ENCODE results near the gene NRM. TPM values are rescaled to one million over a fixed set of nuclear protein-coding genes. Genes with fewer than 3 reads are reported as not detected.

Gene NRM
- total RNA-seq, 3 donors from 2014 or later, result 9.7 to 10.5 (median 10.2) TPM

DNA sequence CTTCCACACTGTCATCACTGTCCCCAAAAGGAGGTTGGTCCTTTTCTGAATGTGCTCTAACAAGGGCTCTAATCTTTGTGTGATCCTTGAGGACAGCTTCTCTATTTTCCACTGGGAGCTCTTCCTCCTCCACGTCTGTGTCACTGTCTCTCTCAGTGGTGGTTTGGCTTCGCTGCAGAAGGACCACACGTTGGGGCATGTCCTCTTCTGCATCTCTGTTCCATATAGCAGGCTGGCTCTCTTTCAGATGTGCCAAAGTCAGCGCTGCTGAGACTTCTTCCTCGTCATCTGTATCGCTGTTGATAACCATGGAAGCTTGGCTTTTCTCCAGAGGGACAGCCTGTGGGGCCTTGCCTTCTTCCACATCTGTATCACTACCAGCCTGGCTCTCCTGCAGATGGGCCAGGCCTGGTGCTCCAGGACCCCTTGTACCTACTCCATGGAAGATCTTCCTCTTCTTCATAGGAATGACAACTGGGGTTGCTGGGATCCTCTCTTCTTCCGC lies 21.7 kb upstream of the NRM start:
- no peaks in the 10 kb centered on the region for H3K9me3 Mint-ChIP-seq
- peaks cover 29% of the 10 kb centered on the region for H3K4me1 Mint-ChIP-seq (ENCODE audit: low read depth)
- ATAC-seq (no peak), DNase-seq (no peak)
- H3K27me3 Mint-ChIP-seq (ENCODE audit: low read depth), result no peaks in the 10 kb centered on the region
- H3K4me3 Mint-ChIP-seq, result no peak overlapping the region
- H3K36me3 Mint-ChIP-seq (ENCODE audit: insufficient read depth), result peaks cover 49% of the 10 kb centered on the region

- Mint-ChIP-seq H3K4me3 (no peak overlapping the region), H3K36me3 (ENCODE audit: insufficient read depth) (peaks cover 52% of the 10 kb centered on the region), H3K9me3 (no peaks in the 10 kb centered on the region), H3K27me3 (ENCODE audit: low read depth) (no peaks in the 10 kb centered on the region), H3K4me1 (ENCODE audit: low read depth) (peaks cover 25% of the 10 kb centered on the region)
- no peak for DNase-seq
- no peak for ATAC-seq
Measured at GRCh38 chr6:30711758-30712380, 21.1 kb upstream of the NRM start.

DNA sequence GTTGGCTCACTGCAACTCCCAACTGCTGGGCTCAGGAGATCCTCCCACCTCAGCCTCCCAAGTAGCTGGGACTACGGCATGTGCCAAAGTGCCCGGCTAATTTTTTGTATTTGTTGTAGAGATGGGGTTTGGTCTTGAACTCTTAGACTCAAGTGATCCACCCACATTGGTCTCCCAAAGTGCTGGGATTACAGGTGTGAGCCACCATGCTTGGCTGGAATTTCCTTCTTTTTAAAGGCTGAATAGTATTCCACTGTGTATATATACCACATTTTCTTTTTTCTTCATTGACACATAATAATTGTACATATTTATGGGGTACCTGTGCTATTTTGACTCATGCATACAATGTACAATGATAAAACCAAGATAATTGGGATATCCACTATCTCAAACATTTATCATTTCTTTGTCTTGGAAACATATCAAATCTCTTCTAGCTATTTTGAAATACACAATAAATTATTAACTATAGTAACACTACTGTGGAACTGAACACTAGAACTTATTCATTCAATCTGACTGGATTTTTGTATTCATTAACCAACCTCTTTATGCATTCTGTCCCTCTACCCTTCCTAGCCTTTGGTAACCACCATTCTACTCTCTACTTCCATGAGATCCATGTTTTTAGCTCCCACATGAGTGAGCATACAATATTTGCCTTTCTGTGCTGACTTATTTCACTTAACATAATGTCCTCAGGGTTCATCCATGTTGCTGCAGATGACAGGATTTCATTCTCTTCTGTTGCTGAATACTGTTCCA lies 18.5 kb upstream of the NRM start:
- DNase-seq, result no peak
- no peak overlapping the region for H3K4me3 Mint-ChIP-seq
- no peaks in the 10 kb centered on the region for H3K27me3 Mint-ChIP-seq (ENCODE audit: low read depth)
- ATAC-seq, result no peak
- no peaks in the 10 kb centered on the region for H3K9me3 Mint-ChIP-seq
- peaks cover 11% of the 10 kb centered on the region for H3K4me1 Mint-ChIP-seq (ENCODE audit: low read depth)
- peaks cover 62% of the 10 kb centered on the region for H3K36me3 Mint-ChIP-seq (ENCODE audit: insufficient read depth)

DNA sequence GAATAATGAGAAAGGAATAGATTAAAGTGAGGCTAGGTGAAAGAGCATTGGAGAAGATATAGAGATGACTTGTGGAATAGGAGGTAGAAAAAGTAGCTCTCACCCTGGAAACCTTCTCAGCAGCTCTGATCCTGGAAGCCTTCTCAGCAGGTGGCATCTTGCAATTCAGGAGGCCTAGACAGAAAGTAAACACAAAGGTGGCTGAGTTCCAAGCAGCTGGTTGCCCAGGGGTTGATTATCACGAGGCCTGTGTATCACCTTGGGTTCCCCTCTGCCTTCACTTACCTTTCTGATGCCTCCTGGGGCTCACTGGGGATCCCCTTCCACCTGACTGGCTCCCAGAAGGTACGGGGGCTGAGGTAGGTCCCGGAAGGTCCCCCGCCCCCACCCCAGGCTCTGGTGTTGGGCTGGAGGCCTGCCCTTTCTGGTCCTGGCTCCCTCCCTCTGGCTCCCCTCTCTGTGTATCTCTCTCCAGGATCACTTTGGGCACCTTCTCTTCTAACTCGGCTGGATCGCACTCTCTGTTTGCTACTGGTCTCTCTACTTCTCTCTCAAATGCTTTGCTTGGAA lies 16.6 kb upstream of the NRM start:
- no peaks in the 10 kb centered on the region for H3K9me3 Mint-ChIP-seq
- no peak overlapping the region for H3K4me3 Mint-ChIP-seq
- no peaks in the 10 kb centered on the region for H3K27me3 Mint-ChIP-seq (ENCODE audit: low read depth)
- no peak for ATAC-seq
- H3K4me1 Mint-ChIP-seq (ENCODE audit: low read depth), result peaks cover 7% of the 10 kb centered on the region
- DNase-seq, result no peak
- H3K36me3 Mint-ChIP-seq (ENCODE audit: insufficient read depth), result peaks cover 61% of the 10 kb centered on the region

- H3K9me3 Mint-ChIP-seq, result no peaks in the 10 kb centered on the region
- no peaks in the 10 kb centered on the region for H3K27me3 Mint-ChIP-seq (ENCODE audit: low read depth)
- ATAC-seq (no peak), DNase-seq (no peak)
- peaks cover 48% of the 10 kb centered on the region for H3K36me3 Mint-ChIP-seq (ENCODE audit: insufficient read depth)
- no peak overlapping the region for H3K4me3 Mint-ChIP-seq
- no peaks in the 10 kb centered on the region for H3K4me1 Mint-ChIP-seq (ENCODE audit: low read depth)
Measured at GRCh38 chr6:30705620-30706019, 14.8 kb upstream of the NRM start.

DNA sequence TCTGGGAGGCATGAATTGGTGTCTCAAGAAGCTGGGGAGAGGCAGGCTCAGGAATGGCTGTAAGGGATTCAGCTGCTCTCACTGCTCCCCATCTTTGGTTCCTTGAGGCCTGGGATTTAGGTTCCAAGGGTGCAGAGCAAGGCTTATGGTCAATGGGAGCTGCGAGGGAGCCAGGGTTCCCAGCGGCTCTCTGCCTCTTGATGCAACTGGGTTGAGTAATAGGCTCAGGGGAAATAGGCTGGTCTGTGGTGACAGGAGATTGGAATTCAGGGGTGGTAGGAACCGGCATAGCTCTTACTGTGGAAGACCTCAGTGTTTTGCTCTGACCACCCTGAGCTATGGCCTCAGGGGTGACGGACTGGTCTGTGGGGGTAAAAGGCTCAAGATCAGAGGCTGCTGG lies 13.0 kb upstream of the NRM start:
- H3K36me3 Mint-ChIP-seq (ENCODE audit: insufficient read depth), result peaks cover 53% of the 10 kb centered on the region
- no peaks in the 10 kb centered on the region for H3K4me1 Mint-ChIP-seq (ENCODE audit: low read depth)
- ATAC-seq (no peak), DNase-seq (no peak)
- H3K27me3 Mint-ChIP-seq (ENCODE audit: low read depth), result no peaks in the 10 kb centered on the region
- H3K4me3 Mint-ChIP-seq, result no peak overlapping the region
- no peaks in the 10 kb centered on the region for H3K9me3 Mint-ChIP-seq

- peaks cover 49% of the 10 kb centered on the region for H3K36me3 Mint-ChIP-seq (ENCODE audit: insufficient read depth)
- no peaks in the 10 kb centered on the region for H3K27me3 Mint-ChIP-seq (ENCODE audit: low read depth)
- H3K4me3 Mint-ChIP-seq, result no peak overlapping the region
- ATAC-seq (no peak), DNase-seq (no peak)
- no peaks in the 10 kb centered on the region for H3K9me3 Mint-ChIP-seq
- H3K4me1 Mint-ChIP-seq (ENCODE audit: low read depth), result no peaks in the 10 kb centered on the region
Measured at GRCh38 chr6:30703011-30703410, 12.2 kb upstream of the NRM start.

DNA sequence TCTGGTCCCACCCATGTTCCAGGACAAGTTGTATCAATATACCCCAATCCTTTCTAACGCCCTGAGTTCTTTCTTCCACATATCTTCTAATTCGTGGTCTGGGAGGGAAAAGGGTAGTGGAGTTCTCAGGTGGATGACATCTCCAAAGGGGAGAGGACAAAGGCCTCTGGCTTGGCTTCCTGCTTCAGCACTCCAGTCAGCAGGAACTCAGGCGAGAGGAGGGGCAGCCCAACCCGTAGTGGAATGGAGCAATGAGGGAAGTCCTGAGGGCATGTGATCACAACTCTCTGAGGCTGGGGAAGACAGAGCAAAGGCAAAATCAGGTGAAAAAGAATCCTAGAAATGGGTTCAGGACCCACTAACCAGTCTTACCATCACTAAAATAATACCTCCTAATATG lies 9.6 kb upstream of the NRM start:
- Mint-ChIP-seq H3K27me3 (ENCODE audit: low read depth) (no peaks in the 10 kb centered on the region), H3K36me3 (ENCODE audit: insufficient read depth) (peaks cover 34% of the 10 kb centered on the region), H3K4me1 (ENCODE audit: low read depth) (no peaks in the 10 kb centered on the region), H3K9me3 (no peaks in the 10 kb centered on the region), H3K4me3 (no peak overlapping the region)
- ATAC-seq (no peak), DNase-seq (no peak)

GRCh38 chr6:30696432-30696831 lies 5.6 kb upstream of the NRM start:
- Mint-ChIP-seq H3K4me1 (ENCODE audit: low read depth) (peaks cover 6% of the 10 kb centered on the region), H3K4me3 (no peak overlapping the region)

DNA sequence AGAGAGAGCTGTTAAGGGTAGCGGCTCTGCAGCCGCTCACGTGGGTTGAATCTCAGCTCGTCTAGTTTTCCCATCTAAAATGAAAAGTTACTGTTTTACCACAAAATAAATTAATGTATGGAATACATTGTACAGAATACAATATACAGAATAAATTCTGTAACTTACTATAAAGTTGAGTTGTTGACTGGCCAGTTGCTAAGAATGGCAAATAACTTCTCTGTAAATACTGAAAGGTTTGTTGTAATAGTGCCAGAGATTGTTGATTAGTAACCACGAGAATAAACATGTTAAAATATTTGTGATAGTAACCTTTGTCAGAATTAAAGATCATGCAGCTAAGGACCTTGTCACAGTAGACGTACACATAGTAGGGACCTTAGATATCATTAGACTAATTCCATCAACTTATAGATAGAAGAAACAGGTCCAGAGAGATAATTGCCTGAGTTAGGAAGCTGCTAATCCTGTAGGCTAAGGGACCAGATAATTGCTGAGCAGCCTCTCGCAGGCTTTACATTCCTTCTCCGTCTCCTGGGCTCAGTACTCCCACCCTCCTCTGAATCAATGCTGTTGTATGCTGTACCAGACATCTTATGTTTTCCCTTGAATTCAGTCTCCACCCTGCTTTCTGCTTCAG lies 544 bp upstream of the NRM start:
- no peaks in the 10 kb centered on the region for H3K9me3 Mint-ChIP-seq
- DNase-seq (no peak), ATAC-seq (no peak)
- H3K36me3 Mint-ChIP-seq (ENCODE audit: insufficient read depth), result no peaks in the 10 kb centered on the region
- peaks cover 44% of the 10 kb centered on the region for H3K4me1 Mint-ChIP-seq (ENCODE audit: low read depth)
- H3K27me3 Mint-ChIP-seq (ENCODE audit: low read depth), result no peaks in the 10 kb centered on the region
- H3K4me3 Mint-ChIP-seq, result peak overlapping the region; percentile 82

More at GRCh38 chr6:30696432-30696831, 5.6 kb upstream of the NRM start:
- no peak for ATAC-seq
- DNase-seq, result no peak
- H3K36me3 Mint-ChIP-seq (ENCODE audit: insufficient read depth), result peaks cover 6% of the 10 kb centered on the region
- H3K27me3 Mint-ChIP-seq (ENCODE audit: low read depth), result no peaks in the 10 kb centered on the region
- no peaks in the 10 kb centered on the region for H3K9me3 Mint-ChIP-seq

GRCh38 chr6:30689985-30690384 lies 799 bp downstream of the NRM start:
- Mint-ChIP-seq H3K27me3 (ENCODE audit: low read depth) (no peaks in the 10 kb centered on the region), H3K9me3 (no peaks in the 10 kb centered on the region), H3K36me3 (ENCODE audit: insufficient read depth) (peaks cover 6% of the 10 kb centered on the region), H3K4me1 (ENCODE audit: low read depth) (peaks cover 44% of the 10 kb centered on the region), H3K4me3 (peak overlapping the region; percentile 82)
- ATAC-seq (no peak), DNase-seq (no peak)

DNA sequence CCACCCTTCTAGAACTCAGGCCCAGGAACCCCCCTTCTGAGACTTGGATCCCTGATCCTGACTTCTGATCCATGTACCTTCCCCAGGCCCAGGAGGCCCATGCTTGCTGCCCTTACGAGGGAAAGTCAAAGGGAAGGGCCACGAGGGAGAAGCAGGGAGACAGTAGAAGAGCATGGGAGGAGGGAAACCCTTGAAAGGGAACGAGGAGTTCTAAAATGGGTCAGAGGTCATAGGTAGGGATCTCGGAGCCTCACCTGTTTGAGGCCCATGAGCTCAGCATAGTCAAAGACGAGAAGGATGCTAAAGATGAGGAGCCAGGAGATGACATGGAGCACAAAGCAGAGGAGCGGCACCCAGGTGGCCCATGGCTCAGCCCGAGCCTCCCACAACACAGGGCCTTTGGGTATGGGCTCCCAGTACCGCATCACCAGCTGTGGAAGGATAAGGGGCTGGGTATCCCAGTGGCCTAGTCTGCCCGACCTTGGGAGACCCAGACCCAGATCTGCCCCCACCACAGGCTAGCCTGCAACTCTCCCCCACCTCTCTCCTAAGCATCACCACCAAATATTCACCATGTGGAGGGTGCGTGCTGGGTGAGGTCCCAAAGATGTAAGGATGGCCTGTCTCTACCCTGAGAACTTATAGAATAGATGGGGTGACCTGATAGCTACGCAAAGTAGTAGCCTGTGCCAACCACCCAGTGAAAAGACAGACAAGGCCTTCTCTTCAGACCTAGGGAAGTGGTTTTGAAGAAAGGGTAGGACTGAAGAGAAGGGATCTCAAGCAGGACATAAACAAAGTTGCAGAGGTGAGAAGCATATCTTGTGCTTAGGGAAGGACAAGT lies 1.5 kb downstream of the NRM start:
- ATAC-seq (no peak), DNase-seq (no peak)
- Mint-ChIP-seq H3K36me3 (ENCODE audit: insufficient read depth) (peaks cover 9% of the 10 kb centered on the region), H3K27me3 (ENCODE audit: low read depth) (no peaks in the 10 kb centered on the region), H3K4me3 (peak overlapping the region; percentile 100), H3K4me1 (ENCODE audit: low read depth) (peaks cover 44% of the 10 kb centered on the region), H3K9me3 (no peaks in the 10 kb centered on the region)

- no peak for ATAC-seq
- DNase-seq, result no peak
- no peaks in the 10 kb centered on the region for H3K27me3 Mint-ChIP-seq (ENCODE audit: low read depth)
- H3K36me3 Mint-ChIP-seq (ENCODE audit: insufficient read depth), result peaks cover 14% of the 10 kb centered on the region
- peaks cover 44% of the 10 kb centered on the region for H3K4me1 Mint-ChIP-seq (ENCODE audit: low read depth)
- no peaks in the 10 kb centered on the region for H3K9me3 Mint-ChIP-seq
- H3K4me3 Mint-ChIP-seq, result peak overlapping the region; percentile 100
Measured at GRCh38 chr6:30688569-30688968, 2.2 kb downstream of the NRM start.

Measured in activated T-cell treated with anti-CD3 and anti-CD28 coated beads, Interleukin-2, amount 50 U/mL, for 4 hours (primary cell).